Loucy (cell line): ENCODE results near the gene TFCP2L1.
"Not testable (repeated sequence)": the region's sequence is repeated elsewhere in the genome, so short reads cannot be mapped to it uniquely, and the experiment has no call there.

Experiments used
- H2AFZ ChIP-seq: fragments of 200-600 bp; sonication (generic); 2 replicates; pipeline ENCODE4 v1.6.0; 2016; ENCODE audit warnings: antibody characterized with exemption, mild to moderate bottlenecking, low read length, moderate library complexity
- H3F3A ChIP-seq: fragments of 200-600 bp; 2 replicates; pipeline ENCODE4 v1.6.0; 2016; ENCODE audit warnings: antibody characterized with exemption, low read depth, mild to moderate bottlenecking
- H3K27me3 ChIP-seq: fragments of 200-600 bp; sonication (generic); 2 replicates; pipeline ENCODE4 v1.6.1; 2014; ENCODE audit warnings: low read length, mild to moderate bottlenecking; ENCODE audit not compliant: insufficient read depth, poor library complexity, severe bottlenecking
- H3K36me3 ChIP-seq: fragments of 200-600 bp; sonication (generic); 2 replicates; pipeline ENCODE4 v1.6.1; 2016; ENCODE audit warnings: low read length; ENCODE audit not compliant: insufficient read depth
- H3K4me1 ChIP-seq: fragments of 200-600 bp; sonication (generic); 2 replicates; pipeline ENCODE4 v1.5.1; 2014; ENCODE audit warnings: low read length, mild to moderate bottlenecking; ENCODE audit not compliant: insufficient read depth, poor library complexity, severe bottlenecking
- H3K4me2 ChIP-seq: fragments of 200-600 bp; sonication (generic); 2 replicates; pipeline ENCODE4 v1.6.0; 2014; ENCODE audit warnings: antibody characterized with exemption, low read length, low read depth, mild to moderate bottlenecking; ENCODE audit not compliant: poor library complexity, severe bottlenecking
- H3K4me3 ChIP-seq: fragments of 200-600 bp; sonication (generic); 2 replicates; pipeline ENCODE4 v1.5.1; 2014; ENCODE audit warnings: low read length, mild to moderate bottlenecking, mixed read lengths; ENCODE audit not compliant: poor library complexity, severe bottlenecking
- H3K79me2 ChIP-seq: fragments of 200-600 bp; sonication (generic); 2 replicates; pipeline ENCODE4 v1.6.1; 2014; ENCODE audit warnings: low read length; ENCODE audit not compliant: insufficient read depth
- H3K9ac ChIP-seq: fragments of 200-600 bp; sonication (generic); 2 replicates; pipeline ENCODE4 v1.6.0; 2014; ENCODE audit warnings: mild to moderate bottlenecking, low read depth, low read length, moderate library complexity; ENCODE audit not compliant: poor library complexity, severe bottlenecking
- H3K9me2 ChIP-seq: fragments of 200-600 bp; sonication (generic); replicated peaks from 2 replicates; pipeline ENCODE4 v1.6.1; 2016; ENCODE audit warnings: low read depth, low read length, mixed read lengths
- H3K9me3 ChIP-seq: fragments of 200-600 bp; sonication (generic); 2 replicates; pipeline ENCODE4 v1.6.1; 2014; ENCODE audit warnings: mild to moderate bottlenecking, antibody characterized with exemption, low read length, low read depth; ENCODE audit not compliant: insufficient read depth
- H4K20me1 ChIP-seq: fragments of 200-600 bp; sonication (generic); 2 replicates; pipeline ENCODE4 v1.6.0; 2014; ENCODE audit warnings: antibody characterized with exemption, low read length, mild to moderate bottlenecking; ENCODE audit not compliant: insufficient read depth, poor library complexity, severe bottlenecking
- CTCF ChIP-seq: fragments of 200-600 bp; sonication (generic); conservative IDR thresholded peaks from 2 replicates; pipeline ENCODE4 v1.5.1; 2014; ENCODE audit warnings: mild to moderate bottlenecking, antibody characterized with exemption, low read length
- EZH2phosphoT487 ChIP-seq: fragments of 200-600 bp; IDR thresholded peaks from 2 replicates; pipeline ENCODE4 v1.6.1; 2018; ENCODE audit warnings: antibody characterized with exemption, mild to moderate bottlenecking, moderate library complexity, borderline replicate concordance

Gene TFCP2L1

DNA sequence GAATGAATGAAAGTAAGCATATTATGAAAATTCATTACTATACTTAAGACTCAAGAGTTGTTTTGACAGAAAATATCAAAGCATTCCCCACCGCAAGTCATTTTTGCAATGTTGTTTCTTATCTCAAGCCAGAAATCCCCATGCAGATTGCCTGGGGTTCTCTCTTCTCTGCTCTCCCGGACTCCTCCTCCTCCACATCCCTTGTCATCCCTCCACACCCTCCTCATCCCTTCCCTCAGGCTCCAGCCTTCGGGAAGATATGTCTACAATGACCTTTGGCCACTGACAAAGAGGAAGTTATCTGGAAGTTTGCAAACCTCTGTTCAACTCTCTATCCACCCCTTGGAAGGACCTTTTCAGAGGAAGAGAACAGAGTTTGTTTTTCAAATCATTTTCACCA is 11.9 kb downstream of the TFCP2L1 start:
- no peaks in the 10 kb centered on the region for H3K4me1 ChIP-seq
- H3K9ac ChIP-seq, result no peak overlapping the region
- H3K36me3 ChIP-seq, result no peaks in the 10 kb centered on the region
- no peak overlapping the region for H2AFZ ChIP-seq
- no peaks in the 10 kb centered on the region for H3K9me3 ChIP-seq
- no peaks in the 10 kb centered on the region for H3K79me2 ChIP-seq
- no peaks in the 10 kb centered on the region for H3F3A ChIP-seq
- H3K9me2 ChIP-seq, result no peaks in the 10 kb centered on the region
- no peak overlapping the region for H3K4me3 ChIP-seq
- no peaks in the 10 kb centered on the region for H4K20me1 ChIP-seq
- H3K4me2 ChIP-seq, result no peak overlapping the region
- no peaks in the 10 kb centered on the region for H3K27me3 ChIP-seq
- TF ChIP-seq EZH2phosphoT487 (no peak), CTCF (no peak)

GRCh38 chr2:121272596-121272995 is 12.4 kb downstream of the TFCP2L1 start:
- no peaks in the 10 kb centered on the region for H4K20me1 ChIP-seq
- no peak for TF ChIP-seq CTCF
- no peak for TF ChIP-seq EZH2phosphoT487
- H3K4me1 ChIP-seq, result no peaks in the 10 kb centered on the region
- no peaks in the 10 kb centered on the region for H3F3A ChIP-seq
- no peaks in the 10 kb centered on the region for H3K9me2 ChIP-seq
- H3K36me3 ChIP-seq, result no peaks in the 10 kb centered on the region
- H3K9ac ChIP-seq, result no peak overlapping the region
- no peak overlapping the region for H2AFZ ChIP-seq
- H3K9me3 ChIP-seq, result no peaks in the 10 kb centered on the region
- H3K79me2 ChIP-seq, result no peaks in the 10 kb centered on the region
- H3K4me3 ChIP-seq, result no peak overlapping the region
- H3K27me3 ChIP-seq, result no peaks in the 10 kb centered on the region
- no peak overlapping the region for H3K4me2 ChIP-seq

DNA sequence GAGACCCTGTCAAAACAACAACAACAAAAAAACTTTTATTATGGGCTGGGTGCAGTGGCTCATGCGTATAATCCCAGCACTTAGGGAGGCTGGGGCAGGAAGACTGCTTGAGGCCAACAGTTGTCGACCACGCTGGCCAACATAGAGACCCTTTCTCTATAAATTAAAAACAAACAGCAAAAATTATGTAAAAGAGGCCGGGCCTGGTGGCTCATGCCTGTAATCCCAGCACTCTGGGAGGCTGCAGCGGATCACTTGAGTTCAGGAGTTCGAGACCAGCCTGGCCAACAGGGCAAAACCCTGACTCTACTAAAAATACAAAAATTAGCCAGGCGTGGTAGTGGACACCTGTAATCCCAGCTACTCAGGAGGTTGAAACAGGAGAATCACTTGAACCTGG is 15.6 kb downstream of the TFCP2L1 start:
- H3K27me3 ChIP-seq, H3K4me2 ChIP-seq, H3K36me3 ChIP-seq, H4K20me1 ChIP-seq, H3K79me2 ChIP-seq, H3K9ac ChIP-seq, H3F3A ChIP-seq, H3K9me2 ChIP-seq, H2AFZ ChIP-seq, H3K4me1 ChIP-seq, H3K4me3 ChIP-seq, H3K9me3 ChIP-seq: not testable (repeated sequence)

DNA sequence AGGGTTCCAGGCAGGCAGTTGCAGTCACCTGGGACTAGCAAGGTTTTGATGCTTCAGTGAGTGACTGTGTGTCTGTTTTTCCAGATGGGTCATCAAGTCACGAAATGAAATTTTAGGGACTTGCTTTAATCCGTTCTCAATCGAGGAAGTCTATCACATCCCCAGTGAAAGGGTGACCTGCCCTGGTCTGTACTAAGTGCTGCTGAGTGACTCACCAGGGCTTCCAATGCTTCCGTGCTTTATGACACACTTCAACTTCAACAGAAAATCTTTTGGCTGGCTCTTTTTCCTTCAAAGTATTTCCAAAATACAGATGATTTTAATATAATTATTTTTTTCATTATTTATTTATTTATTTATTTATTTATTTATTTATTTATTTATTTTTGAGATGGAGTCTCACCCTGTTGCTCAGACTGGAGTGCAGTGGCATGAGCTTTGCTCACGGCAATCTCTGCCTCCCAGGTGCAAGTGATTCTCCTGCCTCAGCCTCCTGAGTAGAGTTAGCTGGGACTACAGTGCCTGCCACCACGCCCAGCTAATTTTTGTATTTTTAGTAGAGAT is 18.4 kb downstream of the TFCP2L1 start:
- Histone ChIP-seq H3K9me2 (no peaks in the 10 kb centered on the region), H3K4me3 (no peak overlapping the region), H2AFZ (no peak overlapping the region), H3K4me1 (no peaks in the 10 kb centered on the region), H3K4me2 (no peak overlapping the region), H3K36me3 (no peaks in the 10 kb centered on the region), H3K9ac (no peak overlapping the region), H3K27me3 (no peaks in the 10 kb centered on the region), H4K20me1 (no peaks in the 10 kb centered on the region), H3K9me3 (no peaks in the 10 kb centered on the region), H3F3A (no peaks in the 10 kb centered on the region), H3K79me2 (no peaks in the 10 kb centered on the region)
- TF ChIP-seq EZH2phosphoT487 (no peak), CTCF (no peak)
